GM19035 (cell line): ENCODE data around the gene CCDC13.

Experiments used
- ATAC-seq: cut with Tn5 transposase; IDR thresholded peaks from one replicate; pipeline ENCODE4 v1.9.1; 2021; ENCODE audit not compliant: unreplicated experiment

Gene CCDC13

DNA sequence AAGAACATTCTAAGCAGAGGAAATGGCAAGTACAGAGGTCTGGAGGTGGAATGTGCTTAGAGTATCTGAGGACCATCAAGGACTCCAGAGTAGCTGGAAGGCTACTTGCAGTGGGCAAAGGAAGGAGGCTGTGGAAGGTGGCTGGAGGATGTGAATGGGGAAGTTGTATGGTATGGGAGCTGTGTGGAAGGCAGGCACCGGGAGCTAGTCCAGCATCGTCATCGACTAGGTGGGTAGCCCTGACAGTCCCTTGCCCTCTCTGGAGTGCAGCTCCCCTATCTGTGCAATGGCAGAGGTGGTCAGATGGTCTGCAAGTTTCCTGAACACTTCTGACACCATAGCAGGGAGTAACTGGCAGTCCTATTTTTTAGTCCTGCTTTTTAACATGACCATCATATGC lies 19.3 kb downstream of the CCDC13 start:
- no peak for ATAC-seq

DNA sequence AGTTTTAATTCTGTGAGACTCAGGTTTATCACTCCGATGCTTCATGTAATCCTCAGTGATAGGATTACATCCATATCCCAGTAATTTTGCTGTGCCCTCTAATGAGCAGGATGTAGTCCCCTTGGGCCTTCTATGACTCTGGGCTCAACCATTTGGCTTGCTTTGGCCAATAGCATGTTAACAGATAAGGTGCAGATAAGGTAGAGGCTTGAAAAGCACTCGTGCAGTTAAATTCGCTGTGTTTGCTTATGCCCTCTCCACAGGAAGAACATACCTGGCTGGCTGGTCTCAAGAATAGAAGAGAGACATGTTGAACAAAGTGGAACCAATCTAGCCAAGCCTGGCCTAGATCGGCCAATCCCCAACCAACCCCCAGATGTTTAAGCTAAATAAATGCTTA lies 20.1 kb downstream of the CCDC13 start:
- ATAC-seq = no peak

- ATAC-seq = no peak
These were observed 20.6 kb downstream of the CCDC13 start for GRCh38 chr3:42752441-42752840.

DNA sequence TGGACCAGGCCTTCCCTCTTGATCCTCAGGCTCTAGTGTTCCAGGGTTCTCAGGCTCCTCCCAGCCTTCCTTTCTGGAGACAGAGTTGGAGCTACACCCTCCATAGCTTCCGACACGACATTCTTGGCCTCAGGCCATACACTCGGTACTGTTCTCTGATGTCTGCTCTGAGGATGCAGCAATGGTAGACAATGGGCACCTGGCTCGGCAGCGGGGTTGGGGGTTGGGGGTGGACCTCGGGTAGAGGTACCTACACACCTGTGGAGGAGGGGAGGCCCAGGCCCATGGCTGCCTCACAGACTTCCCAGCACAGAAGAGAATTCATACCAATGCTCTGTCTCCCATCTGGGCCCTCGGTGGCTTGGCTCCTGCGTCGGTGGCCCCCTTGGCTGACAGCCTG lies 21.4 kb downstream of the CCDC13 start:
- ATAC-seq = no peak

DNA sequence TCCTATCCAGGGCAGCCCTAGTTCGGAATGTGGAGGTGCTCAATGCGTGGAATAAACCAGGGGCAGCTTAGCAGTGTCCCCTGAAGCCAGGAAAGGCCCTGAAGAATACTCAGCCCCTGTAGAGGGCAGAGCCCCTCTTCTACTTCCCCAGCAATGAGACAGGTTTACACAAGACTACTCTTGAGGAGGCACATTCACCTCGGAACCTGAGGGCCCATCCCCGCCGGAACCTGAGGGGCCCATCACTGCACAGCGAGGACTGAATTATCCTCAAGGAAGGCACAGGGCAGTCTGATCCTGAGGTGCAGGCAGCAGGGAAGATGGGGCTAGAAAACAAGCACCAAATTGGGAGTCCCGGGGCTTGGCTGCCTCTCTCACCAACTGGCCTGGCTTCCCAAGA lies 22.2 kb downstream of the CCDC13 start:
- ATAC-seq = no peak

- no peak for ATAC-seq
These were observed 23.3 kb downstream of the CCDC13 start for GRCh38 chr3:42749753-42750231.

GRCh38 chr3:42749025-42749752 lies 23.9 kb downstream of the CCDC13 start:
- no peak for ATAC-seq

DNA sequence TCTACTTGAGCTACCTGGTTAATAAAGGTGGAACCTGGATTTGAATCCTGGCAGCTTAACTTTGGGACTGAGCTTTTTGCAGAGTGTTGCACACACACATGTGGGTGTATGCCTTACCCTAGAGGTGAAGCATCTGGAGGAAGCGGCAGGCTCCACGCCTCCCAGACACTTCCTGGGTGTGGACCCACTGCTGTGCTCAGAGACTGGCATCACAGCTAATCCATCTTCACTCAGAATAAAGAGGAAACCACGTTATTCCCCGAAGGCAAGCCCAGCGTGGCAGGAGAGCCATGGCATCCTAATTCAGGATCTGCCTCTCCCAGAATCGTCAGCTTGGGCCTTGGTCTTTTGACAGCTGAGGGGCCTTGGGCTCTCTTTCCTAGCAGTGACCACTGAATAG lies 25.5 kb downstream of the CCDC13 start:
- ATAC-seq = no peak

GRCh38 chr3:42746455-42747450 lies 26.3 kb downstream of the CCDC13 start:
- no peak for ATAC-seq

- no peak for ATAC-seq
These were observed 27.1 kb downstream of the CCDC13 start for GRCh38 chr3:42745776-42746454.

- no peak for ATAC-seq
These were observed 27.7 kb downstream of the CCDC13 start for GRCh38 chr3:42745291-42745745.

- no peak for ATAC-seq
These were observed 29.7 kb downstream of the CCDC13 start for GRCh38 chr3:42743204-42743995.

- ATAC-seq = no peak
These were observed 30.4 kb downstream of the CCDC13 start for GRCh38 chr3:42742688-42743087.

- no peak for ATAC-seq
These were observed 30.8 kb downstream of the CCDC13 start for GRCh38 chr3:42742259-42742658.

DNA sequence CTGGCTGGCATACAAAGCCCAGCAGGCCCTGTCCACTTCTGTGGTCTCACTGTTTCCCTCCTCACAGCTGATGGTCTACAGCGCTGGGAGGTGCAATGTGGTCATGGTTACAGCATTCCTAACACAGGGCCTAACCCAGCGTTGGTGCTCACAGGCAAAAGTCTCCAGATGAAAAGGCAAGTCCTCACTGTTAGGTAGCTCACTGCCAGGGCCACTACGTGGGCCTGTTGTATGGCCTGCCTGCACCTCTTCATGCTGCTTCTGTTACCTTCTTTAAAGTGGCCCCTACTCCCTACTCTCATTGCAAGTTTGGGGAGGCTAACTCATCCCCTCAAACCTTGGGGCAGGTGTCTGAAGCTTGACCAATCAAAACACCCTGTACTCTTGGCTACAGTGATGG lies 31.3 kb downstream of the CCDC13 start:
- no peak for ATAC-seq

GRCh38 chr3:42739401-42740158 lies 33.5 kb downstream of the CCDC13 start:
- ATAC-seq = no peak

GRCh38 chr3:42736531-42736930 lies 36.5 kb downstream of the CCDC13 start:
- ATAC-seq = no peak

DNA sequence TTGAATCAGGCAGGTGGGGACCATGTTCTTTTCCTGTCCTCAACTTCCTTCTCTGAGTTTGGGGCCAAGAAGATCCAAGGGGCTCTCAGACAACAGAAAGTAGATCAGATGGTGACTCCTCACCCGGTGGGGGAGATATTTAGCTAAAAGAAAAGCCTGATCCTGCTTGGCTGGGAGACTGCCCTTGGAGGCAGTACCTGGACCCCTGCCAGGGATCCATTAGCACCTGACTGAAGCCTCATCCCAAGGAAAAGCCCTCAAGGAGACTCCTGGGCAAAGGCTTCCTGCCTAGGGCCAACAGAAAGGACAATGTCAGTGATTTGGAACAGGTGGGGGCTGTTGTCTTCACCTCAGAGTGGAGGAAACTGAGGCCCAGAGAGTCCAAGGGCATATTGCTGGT lies 37.0 kb downstream of the CCDC13 start:
- ATAC-seq = no peak

DNA sequence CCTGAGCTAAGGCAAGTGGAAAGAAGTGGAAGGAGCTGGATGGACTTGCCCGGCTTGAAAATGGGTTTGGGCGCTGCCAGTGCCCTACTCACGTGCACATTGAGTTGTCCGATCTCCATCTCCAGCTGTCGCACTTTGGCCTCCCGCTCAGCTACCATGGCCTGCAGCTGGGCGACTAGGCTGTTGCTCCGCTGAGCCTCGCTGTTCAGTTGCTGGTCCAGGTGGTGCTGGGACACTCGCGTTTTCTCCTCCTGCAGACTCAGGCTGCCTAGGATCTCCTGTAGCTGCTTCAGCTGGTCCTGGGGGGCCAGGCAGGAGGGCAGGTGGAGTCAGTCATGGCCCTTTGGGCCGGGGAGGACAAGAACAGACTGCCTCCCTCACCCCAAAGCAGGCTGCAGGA lies 37.4 kb downstream of the CCDC13 start:
- ATAC-seq = no peak

GRCh38 chr3:42735019-42735418 lies 38.0 kb downstream of the CCDC13 start:
- no peak for ATAC-seq
